Adrenal gland (tissue), 19 donors: Measurements from ENCODE around the gene LRP10. TPM values are rescaled to one million over a fixed set of nuclear protein-coding genes. Genes with fewer than 3 reads are reported as not detected.

Source experiments
- DNase-seq, 7 donors: peaks; one replicate each; pipeline ENCODE4 v3.0.0-alpha.2; 2019 to 2020
- H3K27ac ChIP-seq, 5 donors: fragments of 200-600 bp; sonication (generic) in 4 of 5; 1 replicate in 3 of 5; 2 replicates in 2 of 5; pipeline versions ENCODE4 v1.5.1 to v1.8.0; 2016 to 2020; ENCODE audit warnings: mild to moderate bottlenecking in 1 of 5
- H3K27me3 ChIP-seq: fragments of 200-600 bp; 2 replicates; pipeline ENCODE4 v1.8.0; 2021
- H3K36me3 ChIP-seq, 2 donors: fragments of 200-600 bp; replicated peaks in 1 of 2; 1 replicate in 1 of 2; 2 replicates in 1 of 2; pipeline versions ENCODE4 v1.5.1 to v1.8.0; 2018 to 2022
- H3K4me1 ChIP-seq, 2 donors: fragments of 200-600 bp; replicated peaks in 1 of 2; 1 replicate in 1 of 2; 2 replicates in 1 of 2; pipeline versions ENCODE4 v1.5.1 to v1.8.0; 2018 to 2021
- H3K4me3 ChIP-seq, 4 donors: fragments of 200-600 bp; sonication (generic) in 3 of 4; one replicate each; pipeline ENCODE4 v1.5.1; 2016 to 2018
- H3K9me3 ChIP-seq, 3 donors: fragments of 200-600 bp; sonication (generic) in 1 of 3; replicated peaks in 1 of 3; 1 replicate in 2 of 3; 2 replicates in 1 of 3; pipeline versions ENCODE4 v1.5.1 to v1.8.0; 2016 to 2021
- POLR2A ChIP-seq, 2 donors: fragments of 450-650 bp; IDR thresholded peaks; one replicate each; pipeline ENCODE4 v1.6.1; 2017; ENCODE audit warnings: antibody characterized with exemption in 2 of 2, mild to moderate bottlenecking in 2 of 2, moderate library complexity in 1 of 2
- WGBS, 4 donors: extraction: QIAGEN DNeasy Blood & Tissue Kit in 2 of 4; methylation state at CpG; one replicate each; pipeline versions ENCODE4 v1.1.5 to v1.1.7; 2013 to 2017; 5-methylcytosine and 5-hydroxymethylcytosine counted together
- intact Hi-C, 2 donors: fragments of 100-400 bp; cut with DNase I; formaldehyde crosslinking; loops; one replicate each; pipeline versions ENCODE4 v1.14.1 to v1.15.0; 2022 to 2023
- long read RNA-seq, 10 donors: library from polyadenylated mRNA in 3 of 10; unstranded in 2 of 10; stranded (forward) in 1 of 10; transcript quantifications; one replicate each; pipeline ENCODE4 v2.0.0 and lab custom pipeline, GENCODE V29; 2021 to 2026
- polyA plus RNA-seq, 3 donors: library from polyadenylated mRNA; stranded (reverse); fragments of 200-250 nt in 2 of 3; fragments of 350-450 nt in 1 of 3; fragmentation: Illumina TruSeq in 1 of 3; extraction: RNeasy Lipid Tissue Mini Kit (QIAGEN cat#74804) in 1 of 3; gene quantifications; one replicate each; pipeline ENCODE4 v1.2.3, GENCODE V29; 2013 to 2014
- total RNA-seq, 9 donors: library from RNA; depleted of rRNA in 4 of 9; stranded (reverse); fragments of >200 nt in 4 of 9; fragments of 120-200 nt in 1 of 9; fragmentation: NEBNext Ultra II Directional in 1 of 9; extraction: Animal tissue kit (Norgen Biotek cat#: 25700) in 1 of 9; gene quantifications; one replicate each; pipeline versions ENCODE4 v1.1.0 to v1.2.4, GENCODE V29; 2013 to 2023
- TF ChIP-seq, protein P1 (sequence below), 6 experiments: fragments of 450-650 bp in 4 of 6; fragments of 200-600 bp in 2 of 6; sonication (generic) in 1 of 6; IDR thresholded peaks; 1 replicate in 5 of 6; 2 replicates in 1 of 6; pipeline versions ENCODE4 v1.5.1 to v1.8.0; 2016 to 2021; ENCODE audit warnings: antibody characterized with exemption in 6 of 6, mild to moderate bottlenecking in 2 of 6, moderate library complexity in 1 of 6
- donor health status: healthy with polysubstance abuse.
- donor health status: Bipolar disorder and iron deficiency.
- donor health status: DM: yes; HTN: yes; CAD: no.
- donor health status: DM: no; HTN: no; CAD: no.
- donor health status: DM: no; HTN: no; CAD: no.
- donor health status: DM: yes; HTN: yes; CAD: no.

LRP10 gene
- total RNA-seq (100 to 1,000 TPM in 4 of 9 donors, 10 to 100 TPM in 5; 14.8 to 207 (median 92.0) TPM), polyA plus RNA-seq (10 to 100 TPM; 13.1 to 26.8 (median 14.8) TPM)
- long read RNA-seq, donor 1, full-length matches to known transcripts: 6 of 6 reads
- long read RNA-seq, donor 1, partial matches to known transcripts: 0 of 6 reads
- long read RNA-seq, donor 1, other reads (novel, unspliced or antisense): 0 of 6 reads
- long read RNA-seq, donor 2, full-length matches to known transcripts: 12 of 48 reads
- long read RNA-seq, donor 2, partial matches to known transcripts: 36 of 48 reads
- long read RNA-seq, donor 2, other reads (novel, unspliced or antisense): 0 of 48 reads
- long read RNA-seq, donor 3, full-length matches to known transcripts: 3 of 18 reads
- long read RNA-seq, donor 3, partial matches to known transcripts: 15 of 18 reads
- long read RNA-seq, donor 3, other reads (novel, unspliced or antisense): 0 of 18 reads
- long read RNA-seq, donor 4, full-length matches to known transcripts: 12 of 34 reads
- long read RNA-seq, donor 4, partial matches to known transcripts: 20 of 34 reads
- long read RNA-seq, donor 4, other reads (novel, unspliced or antisense): 2 of 34 reads
- long read RNA-seq, donor 5, full-length matches to known transcripts: 374 of 426 reads
- long read RNA-seq, donor 5, partial matches to known transcripts: 10 of 426 reads
- long read RNA-seq, donor 5, other reads (novel, unspliced or antisense): 42 of 426 reads
- long read RNA-seq, donor 6, full-length matches to known transcripts: 2 of 19 reads
- long read RNA-seq, donor 6, partial matches to known transcripts: 2 of 19 reads
- long read RNA-seq, donor 6, other reads (novel, unspliced or antisense): 15 of 19 reads
- long read RNA-seq, donor 7, full-length matches to known transcripts: 6 of 20 reads
- long read RNA-seq, donor 7, partial matches to known transcripts: 14 of 20 reads
- long read RNA-seq, donor 7, other reads (novel, unspliced or antisense): 0 of 20 reads
- long read RNA-seq, donor 8, full-length matches to known transcripts: 18 of 24 reads
- long read RNA-seq, donor 8, partial matches to known transcripts: 6 of 24 reads
- long read RNA-seq, donor 8, other reads (novel, unspliced or antisense): 0 of 24 reads
- long read RNA-seq, donor 9, full-length matches to known transcripts: 4 of 4 reads
- long read RNA-seq, donor 9, partial matches to known transcripts: 0 of 4 reads
- long read RNA-seq, donor 9, other reads (novel, unspliced or antisense): 0 of 4 reads
- long read RNA-seq, donor 10, full-length matches to known transcripts: 6 of 6 reads
- long read RNA-seq, donor 10, partial matches to known transcripts: 0 of 6 reads
- long read RNA-seq, donor 10, other reads (novel, unspliced or antisense): 0 of 6 reads

DNA sequence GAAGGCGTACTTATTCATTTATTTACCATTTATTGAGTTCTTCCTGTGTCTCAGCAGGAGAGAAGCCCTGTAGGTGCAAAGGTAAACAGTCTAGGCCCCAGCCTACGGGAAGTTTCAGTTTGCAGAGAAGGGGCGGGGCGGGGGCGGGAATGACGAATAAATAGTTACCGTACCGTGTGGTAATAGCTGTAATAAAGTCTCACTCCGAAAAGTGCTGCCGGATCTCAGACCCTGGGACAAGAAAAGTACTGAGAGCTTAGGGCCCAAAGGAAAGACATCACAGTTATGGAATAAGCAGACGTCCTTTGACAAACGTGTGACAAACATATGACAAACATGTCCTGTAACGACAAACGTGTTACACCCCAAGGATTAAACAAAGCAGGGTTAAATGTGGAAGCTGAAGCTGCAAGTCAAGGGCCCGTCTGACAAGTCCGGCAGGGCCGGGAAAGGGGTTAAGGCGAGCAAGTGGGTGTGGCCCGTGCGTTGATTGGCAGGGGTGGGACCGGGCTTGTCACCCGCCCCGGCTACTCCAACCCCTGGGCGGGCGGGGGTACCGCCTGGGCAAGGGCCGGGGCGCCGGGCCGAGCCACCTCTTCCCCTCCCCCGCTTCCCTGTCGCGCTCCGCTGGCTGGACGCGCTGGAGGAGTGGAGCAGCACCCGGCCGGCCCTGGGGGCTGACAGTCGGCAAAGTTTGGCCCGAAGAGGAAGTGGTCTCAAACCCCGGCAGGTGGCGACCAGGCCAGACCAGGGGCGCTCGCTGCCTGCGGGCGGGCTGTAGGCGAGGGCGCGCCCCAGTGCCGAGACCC, at the start of gene LRP10:
LRP10 (plus strand) TSS at position 517 of the 809 bp plus-strand sequence. CDS start 564 bp downstream, outside the sequence.
- H3K4me1 ChIP-seq: peaks cover 15 to 19% of the 10 kb centered on the region in 2 donors
- H3K27ac ChIP-seq: peak within 1 kb of the TSS; percentile 83 to 97 (median 93)
- peak; percentile 93 to 97 (median 95) for DNase-seq
- peaks cover 0 to 31% of the 10 kb centered on the region in 2 donors for H3K36me3 ChIP-seq
- 0 to 1% (median 0%) methylated on average over 37 to 50 of the region's 50 CpGs for WGBS, 4 donors
- H3K27me3 ChIP-seq: no peaks in the 10 kb centered on the region
- intact Hi-C loops: no loop called here
- H3K9me3 ChIP-seq: no peaks in the 10 kb centered on the region
- peak; percentile 47 to 82 for TF ChIP-seq POLR2A (IDR thresholded peaks at IDR 0.05)
- TF ChIP-seq, protein P1, sequence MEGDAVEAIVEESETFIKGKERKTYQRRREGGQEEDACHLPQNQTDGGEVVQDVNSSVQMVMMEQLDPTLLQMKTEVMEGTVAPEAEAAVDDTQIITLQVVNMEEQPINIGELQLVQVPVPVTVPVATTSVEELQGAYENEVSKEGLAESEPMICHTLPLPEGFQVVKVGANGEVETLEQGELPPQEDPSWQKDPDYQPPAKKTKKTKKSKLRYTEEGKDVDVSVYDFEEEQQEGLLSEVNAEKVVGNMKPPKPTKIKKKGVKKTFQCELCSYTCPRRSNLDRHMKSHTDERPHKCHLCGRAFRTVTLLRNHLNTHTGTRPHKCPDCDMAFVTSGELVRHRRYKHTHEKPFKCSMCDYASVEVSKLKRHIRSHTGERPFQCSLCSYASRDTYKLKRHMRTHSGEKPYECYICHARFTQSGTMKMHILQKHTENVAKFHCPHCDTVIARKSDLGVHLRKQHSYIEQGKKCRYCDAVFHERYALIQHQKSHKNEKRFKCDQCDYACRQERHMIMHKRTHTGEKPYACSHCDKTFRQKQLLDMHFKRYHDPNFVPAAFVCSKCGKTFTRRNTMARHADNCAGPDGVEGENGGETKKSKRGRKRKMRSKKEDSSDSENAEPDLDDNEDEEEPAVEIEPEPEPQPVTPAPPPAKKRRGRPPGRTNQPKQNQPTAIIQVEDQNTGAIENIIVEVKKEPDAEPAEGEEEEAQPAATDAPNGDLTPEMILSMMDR (IDR thresholded peaks at IDR 0.05): no peak
- peak within 1 kb of the TSS; percentile 57 to 96 (median 88) for H3K4me3 ChIP-seq

DNA sequence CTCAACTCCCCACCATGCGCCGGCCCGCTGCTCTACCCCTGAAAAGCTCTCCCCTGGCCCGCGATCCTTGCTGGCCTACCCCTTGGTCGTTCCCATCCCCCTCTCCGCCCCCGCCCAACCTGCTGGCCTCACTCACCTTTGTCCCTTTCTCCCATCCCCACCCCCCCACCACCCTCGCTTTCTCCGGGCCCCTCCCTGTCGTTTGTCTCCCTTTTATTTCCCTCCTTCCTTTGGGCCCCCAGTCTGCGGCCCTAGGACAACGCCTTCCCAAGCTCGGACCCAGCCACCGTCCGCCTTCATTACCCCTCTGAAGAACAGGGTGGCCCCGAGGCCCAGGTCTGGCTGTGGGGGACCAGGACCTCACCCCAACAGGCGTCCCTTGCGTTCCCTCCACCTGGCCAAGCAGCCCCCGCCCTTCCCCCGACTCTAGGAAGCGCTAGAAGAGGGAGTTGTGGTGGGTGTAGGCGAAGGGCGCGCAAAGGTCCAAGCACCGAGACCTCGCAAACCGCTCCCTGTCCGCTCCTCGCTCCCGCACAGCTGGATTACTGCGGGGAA, 49.4 kb upstream of the LRP10 start:
- Histone ChIP-seq H3K27me3 (no peaks in the 10 kb centered on the region), H3K9me3 (no peaks in the 10 kb centered on the region), H3K36me3 (no peaks in the 10 kb centered on the region), H3K4me3 (peak overlapping the region in 1 of 4 donors; percentile 42), H3K27ac (peak overlapping the region in 1 of 5 donors; percentile 18), H3K4me1 (peaks cover 0 to 26% of the 10 kb centered on the region in 2 donors)
- DNase-seq: no peak
- no peak for TF ChIP-seq POLR2A (IDR thresholded peaks at IDR 0.05)
- TF ChIP-seq, protein P1 (IDR thresholded peaks at IDR 0.05): no peak
- WGBS, 4 donors: 56 to 74% (median 64%) methylated on average over 17 to 32 of the region's 32 CpGs
- intact Hi-C loops: loop anchor here (5.0 to 10.0 kb wide), 2 partner anchors 35 to 267 kb away; no protein-coding TSS in a partner anchor

- Histone ChIP-seq H3K4me3 (peak overlapping the region in 1 of 4 donors; percentile 42), H3K36me3 (no peaks in the 10 kb centered on the region), H3K27ac (peak overlapping the region in 1 of 5 donors; percentile 18), H3K9me3 (no peaks in the 10 kb centered on the region), H3K4me1 (peaks cover 0 to 26% of the 10 kb centered on the region in 2 donors), H3K27me3 (no peaks in the 10 kb centered on the region)
- peak; percentile 66 to 81 (median 71) for DNase-seq
- intact Hi-C loops: loop anchor here (5.0 to 10.0 kb wide), 2 partner anchors 35 to 268 kb away; no protein-coding TSS in a partner anchor
- TF ChIP-seq, protein P1 (IDR thresholded peaks at IDR 0.05): peak; percentile 59 to 80 (median 76)
- no peak for TF ChIP-seq POLR2A (IDR thresholded peaks at IDR 0.05)
- 0 to 2% (median 1%) methylated on average over 8 to 34 of the region's 34 CpGs for WGBS, 4 donors
Observed at GRCh38 chr14:22822571-22823098, 48.9 kb upstream of the LRP10 start.
